ENCODE measurements around the gene AKNA.

AKNA gene

DNA sequence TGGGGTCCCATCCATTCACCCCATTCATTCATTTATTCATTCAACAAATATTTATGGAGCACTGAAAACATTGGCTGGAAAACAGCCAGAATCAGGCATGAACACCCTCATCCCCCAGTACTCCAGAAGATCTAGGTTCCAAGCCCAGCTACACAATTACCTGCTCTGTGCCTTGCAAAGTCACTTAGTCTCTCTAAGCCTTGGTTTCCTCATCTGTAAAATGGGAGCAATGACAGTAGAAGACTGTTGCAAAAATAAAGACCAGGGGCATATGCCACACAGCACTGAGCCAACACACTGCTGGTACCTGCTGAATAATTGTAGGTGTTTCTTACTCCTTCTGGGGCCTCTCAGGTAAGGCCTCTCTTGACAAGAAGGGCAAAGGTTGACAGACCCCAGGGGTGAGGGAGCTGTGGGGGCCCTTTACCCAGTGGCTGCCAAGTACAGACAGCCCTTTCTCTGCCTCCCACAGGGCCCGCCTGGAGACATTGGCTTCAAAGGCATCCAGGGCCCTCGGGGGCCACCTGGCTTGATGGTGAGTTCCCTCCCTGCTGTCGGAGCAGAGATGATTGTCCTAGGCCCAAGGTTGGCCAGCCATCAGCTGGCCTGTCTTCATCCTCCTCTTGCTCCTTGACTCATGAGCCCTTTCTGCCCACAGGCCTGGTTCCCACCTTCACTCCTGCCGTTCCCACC is 87.5 kb downstream of the AKNA start:
- no peak overlapping the region for H3K4me3 ChIP-seq (ENCODE audit: low read depth, low read length)
- TF ChIP-seq, protein P1, sequence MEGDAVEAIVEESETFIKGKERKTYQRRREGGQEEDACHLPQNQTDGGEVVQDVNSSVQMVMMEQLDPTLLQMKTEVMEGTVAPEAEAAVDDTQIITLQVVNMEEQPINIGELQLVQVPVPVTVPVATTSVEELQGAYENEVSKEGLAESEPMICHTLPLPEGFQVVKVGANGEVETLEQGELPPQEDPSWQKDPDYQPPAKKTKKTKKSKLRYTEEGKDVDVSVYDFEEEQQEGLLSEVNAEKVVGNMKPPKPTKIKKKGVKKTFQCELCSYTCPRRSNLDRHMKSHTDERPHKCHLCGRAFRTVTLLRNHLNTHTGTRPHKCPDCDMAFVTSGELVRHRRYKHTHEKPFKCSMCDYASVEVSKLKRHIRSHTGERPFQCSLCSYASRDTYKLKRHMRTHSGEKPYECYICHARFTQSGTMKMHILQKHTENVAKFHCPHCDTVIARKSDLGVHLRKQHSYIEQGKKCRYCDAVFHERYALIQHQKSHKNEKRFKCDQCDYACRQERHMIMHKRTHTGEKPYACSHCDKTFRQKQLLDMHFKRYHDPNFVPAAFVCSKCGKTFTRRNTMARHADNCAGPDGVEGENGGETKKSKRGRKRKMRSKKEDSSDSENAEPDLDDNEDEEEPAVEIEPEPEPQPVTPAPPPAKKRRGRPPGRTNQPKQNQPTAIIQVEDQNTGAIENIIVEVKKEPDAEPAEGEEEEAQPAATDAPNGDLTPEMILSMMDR (IDR thresholded peaks at IDR 0.05; ENCODE audit: low read depth, low read length), result no peak
- DNase-seq (ENCODE audit: low read depth, low spot score), result no peak
- in situ Hi-C loops (cut with HindIII; ENCODE audit: low sequenced_read_pairs), result no loop called here

DNA sequence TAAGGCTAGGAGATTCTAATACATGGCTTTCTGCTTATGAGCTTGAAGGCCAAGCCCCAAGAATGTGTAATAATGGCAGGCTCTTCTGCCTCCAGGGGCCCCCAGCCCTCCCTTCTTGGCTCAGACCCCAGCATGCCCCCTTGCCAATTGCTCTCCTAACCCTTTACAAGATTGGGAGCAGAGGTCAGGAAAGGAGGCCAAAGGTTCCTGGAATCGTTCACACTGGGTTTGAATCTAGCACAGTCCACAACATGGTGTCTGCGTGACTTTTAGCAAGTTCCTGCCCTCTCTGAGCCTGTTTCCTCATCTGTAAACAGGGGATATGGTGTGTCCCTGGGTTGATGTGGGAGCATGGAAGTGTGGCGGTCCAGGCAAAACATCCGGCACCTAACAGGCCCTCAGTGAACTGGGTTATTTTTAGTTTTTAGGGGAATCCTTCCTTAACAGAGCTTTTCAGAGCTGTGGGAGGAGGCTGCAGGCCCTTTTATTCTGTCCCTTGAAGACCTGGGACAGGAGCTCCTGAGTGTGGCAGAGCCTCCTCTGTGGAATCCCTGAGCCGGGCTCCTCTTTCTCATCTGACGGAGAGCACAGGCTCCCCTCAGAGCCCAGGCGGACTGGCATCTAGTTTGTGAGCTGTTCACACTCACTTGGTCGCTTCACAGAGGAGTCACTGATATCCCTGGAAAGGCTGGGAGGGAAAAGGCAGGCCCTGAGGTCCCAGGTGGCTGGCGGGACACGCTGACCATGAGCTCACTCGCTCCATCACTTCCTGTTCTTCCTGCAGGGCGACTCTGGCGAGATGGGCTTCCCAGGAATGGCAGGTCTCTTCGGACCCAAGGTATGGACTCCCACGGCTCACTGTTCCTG is 88.3 kb downstream of the AKNA start:
- in situ Hi-C loops (cut with HindIII; ENCODE audit: low sequenced_read_pairs), result no loop called here
- H3K4me3 ChIP-seq (ENCODE audit: low read depth, low read length), result no peak overlapping the region
- TF ChIP-seq, protein P1 (IDR thresholded peaks at IDR 0.05; ENCODE audit: low read depth, low read length), result no peak
- DNase-seq (ENCODE audit: low read depth, low spot score), result no peak

DNA sequence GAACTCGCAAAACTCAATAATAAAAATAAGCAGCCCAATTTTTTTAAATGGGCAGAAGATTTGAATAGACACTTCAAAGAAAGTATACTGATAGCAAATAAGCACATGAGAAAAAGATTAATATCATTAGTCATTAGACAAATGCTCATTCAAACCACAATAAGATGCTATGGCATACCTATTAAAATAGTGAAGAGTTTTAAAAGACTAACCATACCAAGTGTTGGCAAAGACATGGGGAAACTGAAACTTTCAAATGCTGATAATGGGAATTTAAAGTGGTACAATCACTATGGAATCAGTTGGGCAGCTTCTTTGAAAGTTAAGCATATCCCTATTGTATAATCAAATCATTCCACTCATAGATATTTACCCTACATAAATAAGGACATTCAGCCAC is 91.4 kb downstream of the AKNA start:
- DNase-seq (ENCODE audit: low read depth, low spot score), result no peak
- TF ChIP-seq, protein P1 (IDR thresholded peaks at IDR 0.05; ENCODE audit: low read depth, low read length), result no peak
- in situ Hi-C loops (cut with HindIII; ENCODE audit: low sequenced_read_pairs), result no loop called here

DNA sequence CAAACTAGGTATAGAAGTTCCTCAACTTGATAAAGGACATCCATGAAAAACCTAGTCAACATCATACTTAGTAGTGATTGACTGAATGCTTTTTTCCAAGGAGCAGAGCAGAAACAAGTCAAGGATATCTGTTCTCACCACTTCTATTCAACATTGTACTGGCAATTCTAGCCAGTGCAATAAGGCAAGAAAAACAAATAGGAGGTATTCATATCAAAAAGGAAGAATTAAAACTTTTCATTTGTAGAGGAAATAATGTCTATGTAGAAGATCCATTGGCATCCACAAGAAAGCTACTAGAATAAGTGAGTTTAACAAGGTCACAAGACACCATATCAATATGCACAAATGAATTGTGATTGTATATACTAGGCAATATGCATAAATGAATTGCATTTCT is 93.1 kb downstream of the AKNA start:
- TF ChIP-seq, protein P1 (IDR thresholded peaks at IDR 0.05; ENCODE audit: low read depth, low read length), result no peak
- H3K4me3 ChIP-seq (ENCODE audit: low read depth, low read length), result no peak overlapping the region
- DNase-seq (ENCODE audit: low read depth, low spot score), result no peak
- in situ Hi-C loops (cut with HindIII; ENCODE audit: low sequenced_read_pairs), result no loop called here

More for the DNA sequence above, 91.4 kb downstream of the AKNA start:
- no peak overlapping the region for H3K4me3 ChIP-seq (ENCODE audit: low read depth, low read length)

DNA sequence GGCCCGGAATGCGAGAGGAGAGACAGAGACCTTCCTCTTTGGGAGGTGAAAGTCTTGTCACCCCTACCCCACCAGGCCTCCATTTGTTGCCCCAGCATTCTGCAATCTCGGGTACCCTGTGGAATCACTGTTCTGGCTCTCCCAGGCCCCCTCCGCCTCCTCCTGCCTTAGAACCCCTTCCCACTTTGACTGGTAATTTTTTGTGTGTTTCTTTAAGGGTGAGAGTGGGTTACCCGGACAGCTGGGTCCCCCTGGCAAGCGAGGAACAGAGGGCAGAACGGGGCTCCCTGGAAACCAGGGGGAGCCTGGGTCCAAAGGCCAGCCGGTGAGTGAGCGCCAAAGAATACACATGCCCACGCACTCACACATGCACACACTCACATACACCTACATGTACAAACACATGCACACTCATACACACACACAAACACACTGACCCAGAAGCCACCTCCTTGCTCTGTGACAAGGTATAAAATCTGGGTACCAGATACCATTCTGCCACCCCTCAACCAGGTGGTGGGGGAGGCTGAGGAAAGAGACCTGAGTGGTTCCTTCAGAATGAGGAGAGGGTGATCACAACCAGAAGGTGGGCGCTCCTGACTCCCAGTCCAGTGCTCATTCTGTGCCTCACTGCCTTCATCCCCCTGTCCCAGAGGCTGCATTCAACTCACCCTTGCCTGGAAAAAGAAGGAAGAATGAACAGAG is 95.7 kb downstream of the AKNA start:
- TF ChIP-seq, protein P1 (IDR thresholded peaks at IDR 0.05; ENCODE audit: low read depth, low read length), result no peak
- DNase-seq (ENCODE audit: low read depth, low spot score), result no peak
- in situ Hi-C loops (cut with HindIII; ENCODE audit: low sequenced_read_pairs), result no loop called here
- H3K4me3 ChIP-seq (ENCODE audit: low read depth, low read length), result no peak overlapping the region

DNA sequence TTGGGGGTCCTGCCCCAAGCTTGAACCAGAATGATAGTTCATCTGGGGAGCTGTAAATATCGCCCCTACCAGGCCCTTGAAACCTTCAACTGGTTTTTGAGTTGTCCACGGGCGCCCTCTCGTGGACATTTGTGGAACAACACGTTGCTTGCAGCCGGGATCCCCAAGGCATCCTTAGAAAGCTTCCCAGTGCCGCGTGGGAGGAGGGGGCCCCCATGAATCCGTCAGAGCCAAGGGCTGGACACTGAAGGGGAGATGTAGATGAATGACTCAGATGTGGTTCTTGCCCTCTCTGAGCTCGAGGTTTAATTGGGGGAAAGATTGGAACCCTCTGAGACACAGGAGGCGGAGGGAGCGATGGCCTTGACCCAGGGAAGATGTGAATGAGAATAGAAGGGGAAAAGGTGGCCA is 96.7 kb downstream of the AKNA start:
- H3K4me3 ChIP-seq (ENCODE audit: low read depth, low read length), result no peak overlapping the region
- in situ Hi-C loops (cut with HindIII; ENCODE audit: low sequenced_read_pairs), result no loop called here
- TF ChIP-seq, protein P1 (IDR thresholded peaks at IDR 0.05; ENCODE audit: low read depth, low read length), result peak; percentile 76
- DNase-seq (ENCODE audit: low read depth, low spot score), result peak; percentile 72

All from astrocyte of the spinal cord (primary cell).